CD14-positive monocyte (primary cell): ENCODE results near the gene DLGAP1. TPM values are rescaled to one million over a fixed set of nuclear protein-coding genes. Genes with fewer than 3 reads are reported as not detected.

ENCODE experiments used
- DNase-seq, 3 donors: peaks; one replicate each; pipeline ENCODE4 v3.0.0-alpha.2; 2011 to 2022
- H2AFZ ChIP-seq: 2 replicates; pipeline ENCODE4 v1.6.0; 2012; ENCODE audit warnings: mild to moderate bottlenecking, low read depth, low read length, inconsistent platforms; ENCODE audit not compliant: insufficient read depth, poor library complexity, severe bottlenecking
- H3K27ac ChIP-seq, 2 donors: 1 replicate in 1 of 2; 2 replicates in 1 of 2; pipeline ENCODE4 v1.5.1; 2012 to 2013; ENCODE audit warnings: low read length in 2 of 2, control low read depth in 1 of 2, inconsistent platforms in 1 of 2, low read depth in 1 of 2, mild to moderate bottlenecking in 1 of 2
- H3K27me3 ChIP-seq, 2 donors: one replicate each; pipeline versions ENCODE4 v1.6.0 to v1.6.1; 2011 to 2013; ENCODE audit warnings: low read length in 2 of 2; ENCODE audit not compliant: control insufficient read depth in 2 of 2, insufficient read depth in 2 of 2
- H3K36me3 ChIP-seq, 2 donors: replicated peaks in 1 of 2; 1 replicate in 1 of 2; 2 replicates in 1 of 2; pipeline versions ENCODE4 v1.5.1 to v1.6.1; 2012 to 2013; ENCODE audit warnings: low read length in 2 of 2, control low read depth in 1 of 2, inconsistent platforms in 1 of 2, mild to moderate bottlenecking in 1 of 2; ENCODE audit not compliant: insufficient read depth in 2 of 2, control insufficient read depth in 1 of 2
- H3K4me1 ChIP-seq, 2 donors: 1 replicate in 1 of 2; 2 replicates in 1 of 2; pipeline versions ENCODE4 v1.5.1 to v1.6.1; 2012 to 2013; ENCODE audit warnings: low read length in 2 of 2, control low read depth in 1 of 2, inconsistent platforms in 1 of 2, mild to moderate bottlenecking in 1 of 2, moderate library complexity in 1 of 2; ENCODE audit not compliant: insufficient read depth in 2 of 2, control insufficient read depth in 1 of 2
- H3K4me2 ChIP-seq: replicated peaks from 2 replicates; pipeline ENCODE3; 2012; ENCODE audit warnings: low read length, moderate library complexity, mild to moderate bottlenecking; ENCODE audit not compliant: poor library complexity, severe bottlenecking; ENCODE audit errors: extremely low read depth
- H3K4me3 ChIP-seq, 3 experiments: fragments of 200-600 bp in 1 of 3; sonication (generic) in 1 of 3; replicated peaks in 1 of 3; 1 replicate in 2 of 3; 2 replicates in 1 of 3; pipeline ENCODE4 v1.5.1; 2011 to 2013; ENCODE audit warnings: low read length in 3 of 3, mild to moderate bottlenecking in 3 of 3, control low read depth in 2 of 3, low read depth in 2 of 3, inconsistent platforms in 1 of 3, moderate library complexity in 1 of 3
- H3K79me2 ChIP-seq: 2 replicates; pipeline ENCODE4 v1.6.0; 2012; ENCODE audit warnings: mild to moderate bottlenecking, control low read depth, inconsistent platforms, low read length, moderate library complexity; ENCODE audit not compliant: insufficient read depth
- H3K9ac ChIP-seq: 2 replicates; pipeline ENCODE4 v1.6.0; 2017; ENCODE audit warnings: low read length, mild to moderate bottlenecking; ENCODE audit not compliant: insufficient read depth, poor library complexity, severe bottlenecking
- H3K9me3 ChIP-seq, 2 donors: replicated peaks in 1 of 2; 1 replicate in 1 of 2; 2 replicates in 1 of 2; pipeline versions ENCODE4 v1.5.1 to v1.6.1; 2012 to 2013; ENCODE audit warnings: low read length in 2 of 2, control low read depth in 1 of 2; ENCODE audit not compliant: control insufficient read depth in 1 of 2, insufficient read depth in 1 of 2
- H4K20me1 ChIP-seq: 2 replicates; pipeline ENCODE4 v1.6.0; 2012; ENCODE audit warnings: mild to moderate bottlenecking, low read length, control low read depth, moderate library complexity; ENCODE audit not compliant: insufficient read depth
- H3K27ac Mint-ChIP-seq, 7 donors: one replicate each; pipeline ENCODE4 v1.8.0; 2020; ENCODE audit warnings: mild to moderate bottlenecking in 7 of 7, mixed read lengths in 7 of 7, moderate library complexity in 6 of 7, inconsistent platforms in 2 of 7
- H3K27me3 Mint-ChIP-seq, 3 donors: one replicate each; pipeline ENCODE4 v1.8.0; 2021 to 2022; ENCODE audit warnings: low read depth in 3 of 3, mild to moderate bottlenecking in 3 of 3, mixed read lengths in 3 of 3, moderate library complexity in 3 of 3, inconsistent platforms in 1 of 3
- H3K36me3 Mint-ChIP-seq, 2 donors: one replicate each; pipeline ENCODE4 v1.8.0; 2020; ENCODE audit warnings: mixed read lengths in 2 of 2, inconsistent platforms in 1 of 2, mild to moderate bottlenecking in 1 of 2
- H3K4me1 Mint-ChIP-seq: one replicate; pipeline ENCODE4 v1.8.0; 2020; ENCODE audit warnings: mild to moderate bottlenecking, mixed read lengths
- H3K4me3 Mint-ChIP-seq, 2 donors: one replicate each; pipeline ENCODE4 v1.8.0; 2020; ENCODE audit warnings: mild to moderate bottlenecking in 2 of 2, mixed read lengths in 2 of 2, moderate library complexity in 1 of 2
- H3K9me3 Mint-ChIP-seq, 7 donors: one replicate each; pipeline ENCODE4 v1.8.0; 2020 to 2022; ENCODE audit warnings: mixed read lengths in 7 of 7, mild to moderate bottlenecking in 6 of 7, moderate library complexity in 6 of 7, inconsistent platforms in 2 of 7
- WGBS: methylation state at CpG from one replicate; pipeline ENCODE4 v1.1.5; 2013; ENCODE audit warnings: missing lambda C conversion rate; ENCODE audit not compliant: insufficient coverage; 5-methylcytosine and 5-hydroxymethylcytosine counted together
- intact Hi-C, 2 donors: fragments of 100-400 bp; cut with micrococcal nuclease; formaldehyde crosslinking; loops; one replicate each; pipeline versions ENCODE4 v1.15.0 to v1.15.1; 2023
- polyA plus RNA-seq, 3 donors: library from polyadenylated mRNA; depleted of rRNA in 1 of 3; unstranded in 2 of 3; stranded (reverse) in 1 of 3; fragments of 300-500 nt in 2 of 3; fragments of >200 nt in 1 of 3; fragmentation: Illumina TruSeq in 2 of 3; gene quantifications; 1 replicate in 2 of 3; 2 replicates in 1 of 3; pipeline ENCODE4 v1.2.3, GENCODE V29; 2012 to 2021
- TF ChIP-seq, protein P1 (sequence below): fragments of 200-600 bp; IDR thresholded peaks from one replicate; pipeline ENCODE4 v1.8.0; 2022; ENCODE audit warnings: antibody characterized with exemption, mild to moderate bottlenecking

DLGAP1 gene
- polyA plus RNA-seq, 3 donors = 0.09 to 0.42 TPM; not detected in 1

DNA sequence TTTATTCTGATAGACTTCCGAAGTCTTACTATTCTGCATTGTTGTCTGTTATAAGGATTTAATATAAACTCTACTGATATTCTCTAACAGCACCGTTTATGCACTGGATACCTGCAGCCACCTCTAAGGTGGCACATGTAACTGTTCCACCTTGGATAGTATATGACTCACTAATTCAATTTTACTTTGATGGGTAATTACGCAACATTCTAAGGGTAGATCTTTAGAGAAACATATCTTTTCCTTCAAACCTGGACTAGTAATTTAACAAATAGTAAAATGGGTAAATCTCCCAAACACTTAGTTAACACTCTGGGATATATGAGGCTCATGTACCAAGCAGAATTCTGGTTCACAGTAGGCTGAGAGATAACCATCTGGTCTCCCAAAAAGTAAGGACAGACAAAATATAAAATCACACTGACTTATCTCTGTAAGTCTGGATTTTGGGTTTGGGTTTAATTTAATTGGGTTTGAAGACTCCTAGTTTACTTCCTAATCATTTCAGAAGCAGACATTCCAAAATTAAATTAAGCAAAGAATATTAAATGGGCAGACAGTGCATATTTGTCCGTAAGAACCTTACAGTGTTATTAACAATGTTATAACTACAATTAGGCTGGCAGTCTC is 590.3 kb downstream of the DLGAP1 start:
- intact Hi-C loops = loop anchor here (5.0 to 10.0 kb wide), 2 partner anchors 90 to 92 kb away; no protein-coding TSS in a partner anchor
- Histone ChIP-seq H4K20me1 (no peaks in the 10 kb centered on the region), H3K9me3 (no peaks in the 10 kb centered on the region), H3K4me1 (no peaks in the 10 kb centered on the region), H2AFZ (no peak overlapping the region), H3K27ac (no peak overlapping the region), H3K79me2 (no peaks in the 10 kb centered on the region), H3K36me3 (no peaks in the 10 kb centered on the region), H3K4me2 (no peak overlapping the region), H3K27me3 (no peaks in the 10 kb centered on the region), H3K9ac (no peak overlapping the region), H3K4me3 (no peak overlapping the region)
- Mint-ChIP-seq H3K9me3 (no peaks in the 10 kb centered on the region), H3K4me1 (peaks cover 6% of the 10 kb centered on the region), H3K27me3 (peaks cover 0 to 1% (median 0%) of the 10 kb centered on the region in 3 donors), H3K4me3 (no peak overlapping the region), H3K36me3 (no peaks in the 10 kb centered on the region), H3K27ac (no peak overlapping the region)
- TF ChIP-seq, protein P1, sequence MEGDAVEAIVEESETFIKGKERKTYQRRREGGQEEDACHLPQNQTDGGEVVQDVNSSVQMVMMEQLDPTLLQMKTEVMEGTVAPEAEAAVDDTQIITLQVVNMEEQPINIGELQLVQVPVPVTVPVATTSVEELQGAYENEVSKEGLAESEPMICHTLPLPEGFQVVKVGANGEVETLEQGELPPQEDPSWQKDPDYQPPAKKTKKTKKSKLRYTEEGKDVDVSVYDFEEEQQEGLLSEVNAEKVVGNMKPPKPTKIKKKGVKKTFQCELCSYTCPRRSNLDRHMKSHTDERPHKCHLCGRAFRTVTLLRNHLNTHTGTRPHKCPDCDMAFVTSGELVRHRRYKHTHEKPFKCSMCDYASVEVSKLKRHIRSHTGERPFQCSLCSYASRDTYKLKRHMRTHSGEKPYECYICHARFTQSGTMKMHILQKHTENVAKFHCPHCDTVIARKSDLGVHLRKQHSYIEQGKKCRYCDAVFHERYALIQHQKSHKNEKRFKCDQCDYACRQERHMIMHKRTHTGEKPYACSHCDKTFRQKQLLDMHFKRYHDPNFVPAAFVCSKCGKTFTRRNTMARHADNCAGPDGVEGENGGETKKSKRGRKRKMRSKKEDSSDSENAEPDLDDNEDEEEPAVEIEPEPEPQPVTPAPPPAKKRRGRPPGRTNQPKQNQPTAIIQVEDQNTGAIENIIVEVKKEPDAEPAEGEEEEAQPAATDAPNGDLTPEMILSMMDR = no peak
- no CpG with 5 or more reads among the region's 4 CpGs for WGBS
- no peak for DNase-seq

DNA sequence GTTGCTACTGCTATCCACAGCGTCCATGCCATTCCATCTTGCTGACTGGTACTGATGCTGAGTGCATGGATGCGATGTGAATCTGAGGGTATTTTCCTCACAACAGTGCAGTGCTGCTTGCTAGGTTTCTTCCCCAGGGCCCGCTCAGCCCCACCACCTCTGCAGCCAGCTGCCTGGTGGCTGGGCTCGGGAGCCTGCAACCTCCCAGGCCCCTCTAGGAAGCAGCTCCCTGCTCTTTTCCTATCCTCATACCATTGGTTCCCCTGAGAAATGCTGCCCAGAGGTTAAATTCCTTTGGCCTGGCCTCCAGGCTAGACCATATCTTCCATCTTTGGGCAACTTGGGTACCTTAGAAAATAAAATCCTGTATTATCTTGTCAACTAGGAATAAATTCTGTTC is 591.5 kb downstream of the DLGAP1 start:
- Histone ChIP-seq H3K27me3 (no peaks in the 10 kb centered on the region), H3K36me3 (no peaks in the 10 kb centered on the region), H3K9me3 (no peaks in the 10 kb centered on the region), H3K9ac (no peak overlapping the region), H3K27ac (no peak overlapping the region), H3K4me3 (no peak overlapping the region), H3K4me2 (no peak overlapping the region), H3K79me2 (no peaks in the 10 kb centered on the region), H3K4me1 (no peaks in the 10 kb centered on the region), H4K20me1 (no peaks in the 10 kb centered on the region), H2AFZ (no peak overlapping the region)
- no peak for DNase-seq
- no peak overlapping the region for H3K27ac Mint-ChIP-seq
- intact Hi-C loops = loop anchor here in 1 of 2 donors (10.0 kb wide), 1 partner anchor 89 kb away; no protein-coding TSS in a partner anchor
- peaks cover 0 to 1% (median 0%) of the 10 kb centered on the region in 3 donors for H3K27me3 Mint-ChIP-seq
- peaks cover 0 to 1% (median 0%) of the 10 kb centered on the region in 7 donors for H3K9me3 Mint-ChIP-seq
- H3K36me3 Mint-ChIP-seq = no peaks in the 10 kb centered on the region
- TF ChIP-seq, protein P1 = no peak
- H3K4me1 Mint-ChIP-seq = peaks cover 6% of the 10 kb centered on the region
- 75% methylated on average over 4 of the region's 4 CpGs for WGBS
- no peak overlapping the region for H3K4me3 Mint-ChIP-seq
